Measurements from ENCODE around the gene GATM.

- TF ChIP-seq CTCF (IDR thresholded peaks at IDR 0.05) (no peak), EZH2 (IDR thresholded peaks at IDR 0.05) (no peak)
Measured at GRCh38 chr15:45333550-45333949, 44.8 kb downstream of the GATM start.
